VCaP (cell line): ENCODE data around the gene DRG1.

Experiments
- H3K27ac ChIP-seq: fragments of 450-650 bp; 2 replicates; pipeline ENCODE4 v1.5.1; 2017
- CTCF ChIP-seq: fragments of 450-650 bp; conservative IDR thresholded peaks from 2 replicates; pipeline ENCODE4 v1.5.1; 2017; ENCODE audit warnings: mild to moderate bottlenecking, moderate library complexity

Gene DRG1

GRCh38 chr22:31443516-31443915, 44.1 kb downstream of the DRG1 start:
- no peak overlapping the region for H3K27ac ChIP-seq
- no peak for TF ChIP-seq CTCF

- H3K27ac ChIP-seq = no peak overlapping the region
These were observed 46.2 kb downstream of the DRG1 start for GRCh38 chr22:31445642-31446041.

GRCh38 chr22:31446208-31446607, 46.8 kb downstream of the DRG1 start:
- H3K27ac ChIP-seq = no peak overlapping the region
- TF ChIP-seq CTCF = no peak

More at GRCh38 chr22:31445642-31446041, 46.2 kb downstream of the DRG1 start:
- no peak for TF ChIP-seq CTCF

- no peak overlapping the region for H3K27ac ChIP-seq
- no peak for TF ChIP-seq CTCF
These were observed 47.4 kb downstream of the DRG1 start for GRCh38 chr22:31446767-31447166.

- H3K27ac ChIP-seq = no peak overlapping the region
- TF ChIP-seq CTCF = no peak
These were observed 47.9 kb downstream of the DRG1 start for GRCh38 chr22:31447337-31447736.

- TF ChIP-seq CTCF = no peak
- no peak overlapping the region for H3K27ac ChIP-seq
These were observed 49.0 kb downstream of the DRG1 start for GRCh38 chr22:31448382-31448781.

- no peak overlapping the region for H3K27ac ChIP-seq
- no peak for TF ChIP-seq CTCF
These were observed 50.1 kb downstream of the DRG1 start for GRCh38 chr22:31449506-31449905.
